HFFc6 (cell line): ENCODE results near the gene BBC3. TPM values are rescaled to one million over a fixed set of nuclear protein-coding genes. Genes with fewer than 3 reads are reported as not detected.

ENCODE experiments used
- DNase-seq: peaks from one replicate; pipeline ENCODE4 v3.0.0-alpha.2; 2018
- H3K27ac Mint-ChIP-seq: 2 replicates; pipeline ENCODE4 v1.8.0; 2020; ENCODE audit warnings: mild to moderate bottlenecking, mixed read lengths
- H3K27me3 Mint-ChIP-seq: 2 replicates; pipeline ENCODE4 v1.8.0; 2021; ENCODE audit warnings: mild to moderate bottlenecking, moderate library complexity, mixed read lengths; ENCODE audit not compliant: insufficient read depth
- H3K36me3 Mint-ChIP-seq: 2 replicates; pipeline ENCODE4 v1.8.0; 2021; ENCODE audit warnings: low read depth, mixed read lengths
- H3K4me1 Mint-ChIP-seq: 2 replicates; pipeline ENCODE4 v1.8.0; 2020; ENCODE audit warnings: low read depth, mixed read lengths
- H3K4me3 Mint-ChIP-seq: 2 replicates; pipeline ENCODE4 v1.8.0; 2020; ENCODE audit warnings: mild to moderate bottlenecking, moderate library complexity, mixed read lengths
- H3K9me3 Mint-ChIP-seq: 2 replicates; pipeline ENCODE4 v1.8.0; 2020; ENCODE audit warnings: mild to moderate bottlenecking, mixed read lengths
- total RNA-seq, 6 experiments: library from RNA; stranded (reverse); fragmentation: NEBNext Ultra II Directional; extraction: Animal tissue kit (Norgen Biotek cat#: 25700); gene quantifications; 2 replicates in 1 of 6; 3 replicates in 5 of 6; pipeline ENCODE4 v1.2.3, GENCODE V29; 2021
- TF ChIP-seq, protein P1 (sequence below): fragments of 200-600 bp; sonication (generic); IDR thresholded peaks from 2 replicates; pipeline ENCODE4 v1.5.0; 2021; ENCODE audit warnings: antibody characterized with exemption, mild to moderate bottlenecking

Gene BBC3
- total RNA-seq, 6 experiments from 2014 or later: 8.6 to 10.9 (median 9.6) TPM

DNA sequence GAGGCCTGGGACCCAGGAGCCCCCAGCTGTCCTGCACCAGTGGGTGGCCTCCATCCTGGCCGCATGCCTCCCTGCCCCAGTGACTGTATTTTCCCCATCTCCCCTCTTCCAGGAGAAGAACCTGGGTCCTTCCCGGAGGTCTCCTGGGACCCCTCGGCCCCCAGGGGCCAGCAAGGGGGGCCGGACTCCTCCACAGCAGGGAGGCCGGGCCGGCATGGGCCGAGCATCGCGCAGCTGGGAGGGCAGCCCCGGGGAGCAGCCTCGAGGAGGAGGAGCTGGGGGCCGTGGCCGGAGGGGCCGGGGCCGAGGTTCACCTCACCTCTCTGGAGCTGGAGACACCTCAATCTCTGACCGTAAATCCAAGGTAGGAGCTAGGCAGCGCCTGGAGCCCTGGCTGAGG, 29.5 kb upstream of the BBC3 start:
- Mint-ChIP-seq H3K4me3 (no peak overlapping the region), H3K36me3 (peaks cover 44% of the 10 kb centered on the region), H3K9me3 (no peaks in the 10 kb centered on the region), H3K27ac (no peak overlapping the region), H3K27me3 (no peaks in the 10 kb centered on the region; the same call in none of the 2 replicates), H3K4me1 (peaks cover 41% of the 10 kb centered on the region)
- TF ChIP-seq, protein P1, sequence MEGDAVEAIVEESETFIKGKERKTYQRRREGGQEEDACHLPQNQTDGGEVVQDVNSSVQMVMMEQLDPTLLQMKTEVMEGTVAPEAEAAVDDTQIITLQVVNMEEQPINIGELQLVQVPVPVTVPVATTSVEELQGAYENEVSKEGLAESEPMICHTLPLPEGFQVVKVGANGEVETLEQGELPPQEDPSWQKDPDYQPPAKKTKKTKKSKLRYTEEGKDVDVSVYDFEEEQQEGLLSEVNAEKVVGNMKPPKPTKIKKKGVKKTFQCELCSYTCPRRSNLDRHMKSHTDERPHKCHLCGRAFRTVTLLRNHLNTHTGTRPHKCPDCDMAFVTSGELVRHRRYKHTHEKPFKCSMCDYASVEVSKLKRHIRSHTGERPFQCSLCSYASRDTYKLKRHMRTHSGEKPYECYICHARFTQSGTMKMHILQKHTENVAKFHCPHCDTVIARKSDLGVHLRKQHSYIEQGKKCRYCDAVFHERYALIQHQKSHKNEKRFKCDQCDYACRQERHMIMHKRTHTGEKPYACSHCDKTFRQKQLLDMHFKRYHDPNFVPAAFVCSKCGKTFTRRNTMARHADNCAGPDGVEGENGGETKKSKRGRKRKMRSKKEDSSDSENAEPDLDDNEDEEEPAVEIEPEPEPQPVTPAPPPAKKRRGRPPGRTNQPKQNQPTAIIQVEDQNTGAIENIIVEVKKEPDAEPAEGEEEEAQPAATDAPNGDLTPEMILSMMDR: no peak
- no peak for DNase-seq

DNA sequence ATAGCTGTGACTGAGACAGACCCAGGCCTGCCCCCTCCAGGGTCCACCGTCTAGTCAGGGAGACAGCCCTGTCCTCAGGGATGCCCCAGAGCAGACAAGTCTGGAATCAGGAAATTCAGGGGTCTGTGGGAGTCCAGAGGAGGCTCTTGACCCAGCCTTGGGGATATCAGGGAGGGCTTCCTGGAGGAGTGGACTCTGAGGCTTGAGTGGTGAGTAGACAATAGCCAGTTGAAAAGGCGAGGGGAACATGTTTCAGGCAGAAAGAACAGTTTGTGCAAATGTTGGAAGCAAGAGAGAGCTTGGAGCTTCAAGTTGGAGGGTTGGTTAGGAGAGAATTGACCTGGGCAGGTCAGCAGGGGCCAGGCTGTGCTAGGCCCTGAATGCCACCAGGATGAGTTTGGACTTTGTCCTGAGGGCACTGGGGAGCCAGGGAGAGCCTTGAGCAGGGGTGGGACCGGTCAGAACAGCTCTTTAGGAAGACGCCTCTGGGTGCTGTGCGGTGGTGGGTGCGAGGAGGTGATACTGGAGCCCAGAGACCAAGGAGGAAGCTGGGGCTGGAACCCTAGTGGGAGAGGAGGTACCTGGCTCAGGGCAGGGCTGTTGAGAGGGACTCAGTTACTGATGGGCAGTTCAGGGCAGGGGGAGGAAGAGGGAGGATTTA, 28.0 kb upstream of the BBC3 start:
- Mint-ChIP-seq H3K9me3 (no peaks in the 10 kb centered on the region), H3K27ac (peak overlapping the region; percentile 92), H3K36me3 (peaks cover 36% of the 10 kb centered on the region), H3K4me1 (peaks cover 43% of the 10 kb centered on the region), H3K27me3 (no peaks in the 10 kb centered on the region; the same call in none of the 2 replicates), H3K4me3 (peak overlapping the region; percentile 92)
- TF ChIP-seq, protein P1: no peak
- DNase-seq: no peak

DNA sequence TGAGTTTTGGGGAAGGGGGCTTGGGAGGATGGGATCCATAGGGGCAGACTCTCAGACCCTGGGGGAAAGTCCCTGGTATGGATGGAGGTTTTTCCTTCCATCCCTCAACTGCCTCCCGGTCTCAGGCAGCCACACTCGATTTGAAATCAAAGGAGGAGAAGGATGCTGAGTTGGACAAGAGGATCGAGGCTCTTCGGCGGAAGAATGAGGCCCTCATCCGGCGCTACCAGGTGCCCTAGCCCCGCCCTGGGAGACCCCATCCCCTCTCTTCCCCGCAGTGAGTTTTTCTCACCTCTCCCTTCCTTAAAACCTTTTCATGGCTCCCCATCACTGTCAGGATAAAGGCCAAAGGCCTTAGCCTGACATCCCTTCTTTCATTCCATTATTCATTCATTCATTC, 27.4 kb upstream of the BBC3 start:
- Mint-ChIP-seq H3K36me3 (peaks cover 36% of the 10 kb centered on the region), H3K4me1 (peaks cover 49% of the 10 kb centered on the region), H3K9me3 (no peaks in the 10 kb centered on the region), H3K4me3 (peak overlapping the region; percentile 92), H3K27me3 (no peaks in the 10 kb centered on the region; the same call in none of the 2 replicates), H3K27ac (peak overlapping the region; percentile 92)
- TF ChIP-seq, protein P1: no peak
- no peak for DNase-seq

DNA sequence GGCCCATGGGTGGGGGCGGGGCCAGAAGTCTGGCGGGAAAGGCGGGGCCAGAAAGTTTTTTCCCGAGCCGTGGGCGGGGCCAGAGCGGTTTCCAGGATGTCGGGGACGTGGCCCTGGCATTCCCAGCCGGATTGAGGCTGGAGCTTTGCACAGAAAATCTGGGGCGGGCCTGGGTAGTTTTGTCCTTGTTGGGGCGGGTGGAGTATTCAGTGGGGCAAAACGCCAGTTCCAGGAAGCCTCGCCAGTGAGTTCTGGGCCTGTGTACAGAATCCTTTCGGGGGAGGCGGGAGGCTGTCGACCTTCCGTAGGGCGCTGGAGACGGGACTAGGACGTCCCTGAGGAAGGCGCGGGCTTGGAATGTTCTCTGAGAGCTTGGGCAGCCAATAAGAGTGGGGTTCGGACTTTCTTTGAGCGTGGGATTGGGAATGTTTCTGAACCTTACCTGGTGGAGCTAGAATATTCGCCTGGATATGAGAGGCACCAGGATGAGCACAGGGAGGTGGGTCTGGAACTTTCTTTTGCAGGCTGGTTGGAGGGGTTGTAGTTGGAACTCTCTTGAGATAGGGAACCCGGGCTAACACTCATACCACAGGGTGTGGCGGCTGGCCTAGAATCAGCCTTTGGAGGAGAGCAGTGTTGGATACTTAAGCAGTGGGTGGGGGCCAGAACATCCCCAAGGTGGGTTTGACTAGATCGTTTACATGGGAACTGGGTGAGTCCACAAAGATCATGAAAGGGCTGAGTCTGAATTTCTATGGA, 26.6 kb upstream of the BBC3 start:
- no peak for DNase-seq
- peaks cover 35% of the 10 kb centered on the region for H3K36me3 Mint-ChIP-seq
- TF ChIP-seq, protein P1: no peak
- peaks cover 53% of the 10 kb centered on the region for H3K4me1 Mint-ChIP-seq
- H3K27ac Mint-ChIP-seq: peak overlapping the region; percentile 92
- peak overlapping the region; percentile 92 for H3K4me3 Mint-ChIP-seq
- H3K27me3 Mint-ChIP-seq: no peaks in the 10 kb centered on the region; the same call in none of the 2 replicates
- H3K9me3 Mint-ChIP-seq: no peaks in the 10 kb centered on the region

DNA sequence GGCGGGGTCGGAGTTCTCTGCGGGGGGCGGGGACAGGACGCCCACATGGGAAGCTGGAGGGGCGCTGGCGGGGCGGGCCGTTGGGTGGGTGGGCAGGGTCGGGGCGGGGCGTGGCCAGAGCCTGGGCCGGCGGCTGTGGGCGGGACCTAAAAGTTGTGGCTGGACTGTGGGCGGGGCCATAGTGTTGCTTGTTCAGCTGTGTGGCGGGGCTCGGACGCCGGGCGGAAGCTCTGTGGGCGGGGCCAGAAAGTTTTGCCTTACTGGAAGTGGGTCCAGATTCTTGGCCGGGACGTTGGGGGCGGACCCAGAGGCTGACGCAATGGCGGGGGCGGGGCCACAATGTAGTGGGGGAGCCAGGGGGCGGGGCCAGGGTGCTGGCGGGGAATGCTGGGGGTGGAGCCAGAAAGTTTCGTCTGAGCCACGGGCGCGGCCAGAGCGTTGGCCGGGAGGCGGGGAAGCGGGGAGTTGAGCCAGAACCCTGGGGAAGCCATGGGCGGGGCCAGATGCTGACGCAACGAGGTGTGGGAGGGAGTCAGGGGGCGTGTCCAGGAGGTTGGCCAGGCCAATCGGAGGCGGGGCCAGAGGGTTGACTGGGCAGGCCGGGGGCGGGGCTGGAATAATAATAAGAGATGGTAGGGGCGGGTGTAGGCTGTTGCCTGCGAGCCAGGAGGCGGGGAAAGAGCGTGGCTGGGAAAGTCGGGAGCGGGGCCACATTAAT, 25.9 kb upstream of the BBC3 start:
- Mint-ChIP-seq H3K27me3 (no peaks in the 10 kb centered on the region; the same call in none of the 2 replicates), H3K27ac (peak overlapping the region; percentile 92), H3K4me3 (peak overlapping the region; percentile 92), H3K9me3 (no peaks in the 10 kb centered on the region), H3K36me3 (peaks cover 31% of the 10 kb centered on the region), H3K4me1 (peaks cover 53% of the 10 kb centered on the region)
- peak; percentile 99 for DNase-seq
- TF ChIP-seq, protein P1: no peak
